Right hindlimb (tissue), 1 donor: ENCODE results near the gene SNRK.

ENCODE experiments used
- DNase-seq: peaks from one replicate; pipeline ENCODE4 v3.0.0-alpha.2; 2018

Gene SNRK

GRCh38 chr3:43270078-43270477 is 16.3 kb upstream of the SNRK start:
- no peak for DNase-seq

GRCh38 chr3:43273416-43273815 is 12.9 kb upstream of the SNRK start:
- peak; percentile 71 for DNase-seq

GRCh38 chr3:43279082-43279481 is 7.3 kb upstream of the SNRK start:
- no peak for DNase-seq

GRCh38 chr3:43279532-43279931 is 6.8 kb upstream of the SNRK start:
- no peak for DNase-seq

- no peak for DNase-seq
Measured at GRCh38 chr3:43281020-43281419, 5.3 kb upstream of the SNRK start.

- DNase-seq = no peak
Measured at GRCh38 chr3:43284171-43284570, 2.2 kb upstream of the SNRK start.

GRCh38 chr3:43285644-43286043 is 696 bp upstream of the SNRK start:
- DNase-seq = no peak

- peak; percentile 30 for DNase-seq
Measured at GRCh38 chr3:43286841-43287499, 630 bp downstream of the SNRK start.

GRCh38 chr3:43287500-43287873 is 1.1 kb downstream of the SNRK start:
- DNase-seq = no peak

GRCh38 chr3:43288366-43288765 is 2.0 kb downstream of the SNRK start:
- no peak for DNase-seq

GRCh38 chr3:43288850-43289249 is 2.5 kb downstream of the SNRK start:
- DNase-seq = no peak

GRCh38 chr3:43289401-43289800 is 3.1 kb downstream of the SNRK start:
- DNase-seq = no peak

GRCh38 chr3:43289841-43290470 is 3.6 kb downstream of the SNRK start:
- no peak for DNase-seq

GRCh38 chr3:43290956-43291355 is 4.6 kb downstream of the SNRK start:
- DNase-seq = no peak

- no peak for DNase-seq
Measured at GRCh38 chr3:43291546-43291945, 5.2 kb downstream of the SNRK start.

- DNase-seq = no peak
Measured at GRCh38 chr3:43294975-43295374, 8.6 kb downstream of the SNRK start.

- no peak for DNase-seq
Measured at GRCh38 chr3:43296565-43296964, 10.2 kb downstream of the SNRK start.

GRCh38 chr3:43298292-43298691 is 12.0 kb downstream of the SNRK start:
- no peak for DNase-seq

GRCh38 chr3:43298761-43299160 is 12.4 kb downstream of the SNRK start:
- no peak for DNase-seq

GRCh38 chr3:43302116-43302880 is 16.0 kb downstream of the SNRK start:
- DNase-seq = no peak

- no peak for DNase-seq
Measured at GRCh38 chr3:43304126-43304525, 17.8 kb downstream of the SNRK start.

- no peak for DNase-seq
Measured at GRCh38 chr3:43307226-43307625, 20.9 kb downstream of the SNRK start.

- no peak for DNase-seq
Measured at GRCh38 chr3:43307649-43308048, 21.3 kb downstream of the SNRK start.
